ENCODE results near the gene TEX19. TPM values are rescaled to one million over a fixed set of nuclear protein-coding genes. Genes with fewer than 3 reads are reported as not detected.
"Not testable (repeated sequence)": the region's sequence is repeated elsewhere in the genome, so short reads cannot be mapped to it uniquely, and the experiment has no call there.

The TEX19 gene
- total RNA-seq, 1 donor from 2014 or later, result not detected

DNA sequence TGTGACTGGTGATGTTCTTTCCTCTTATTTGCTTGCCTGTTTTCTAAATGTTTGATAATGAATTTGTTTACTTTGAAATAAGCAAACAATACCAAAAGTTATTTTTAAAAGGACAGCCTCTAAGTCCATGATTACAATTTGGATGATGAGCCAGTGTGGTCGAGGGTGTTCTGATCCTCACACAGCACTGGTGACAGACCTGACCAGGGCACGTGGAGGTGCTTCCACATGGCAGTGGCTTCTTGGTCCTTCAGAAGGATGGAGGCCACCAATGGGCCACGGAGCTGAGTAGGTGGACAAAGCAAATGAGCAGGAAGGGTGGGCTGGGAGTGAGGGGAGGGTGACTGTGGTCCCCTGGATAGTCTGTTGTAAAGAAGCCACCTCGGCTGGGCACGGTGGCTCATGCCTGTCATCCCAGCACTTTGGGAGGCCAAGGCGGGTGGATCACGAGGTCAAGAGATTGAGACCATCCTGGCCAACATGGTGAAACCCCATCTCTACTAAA, 4.2 kb upstream of the TEX19 start:
- no peak for DNase-seq (ENCODE audit: low spot score)

GRCh38 chr17:82355770-82356427, 3.1 kb upstream of the TEX19 start:
- peak; percentile 71 for DNase-seq (ENCODE audit: low spot score)

DNA sequence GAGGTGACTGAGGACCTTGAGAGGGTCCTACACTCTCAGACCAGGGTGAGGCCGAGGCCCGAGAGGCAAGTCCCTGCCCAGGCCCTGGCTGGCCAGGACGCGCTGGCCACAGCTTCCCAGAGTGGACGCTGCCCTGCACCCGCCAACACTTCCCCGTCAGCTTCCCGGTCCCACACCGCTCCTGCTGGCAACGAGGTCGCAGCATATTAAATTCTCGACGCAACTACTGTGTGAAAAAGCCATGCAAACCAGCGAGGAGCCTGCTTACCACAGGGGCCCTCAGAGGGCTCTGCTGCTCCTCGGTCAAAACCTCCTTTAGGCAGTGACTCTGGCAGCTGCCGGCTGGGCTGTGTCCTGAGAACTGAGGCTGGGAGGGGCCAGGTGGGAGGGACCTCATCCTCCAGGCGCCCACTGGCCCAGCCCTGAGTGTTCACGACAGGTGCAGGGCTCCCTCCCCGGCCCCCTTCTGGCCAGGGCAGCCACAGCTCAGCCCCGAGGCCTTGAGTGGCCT, 2.1 kb upstream of the TEX19 start:
- no peak for DNase-seq (ENCODE audit: low spot score)

DNA sequence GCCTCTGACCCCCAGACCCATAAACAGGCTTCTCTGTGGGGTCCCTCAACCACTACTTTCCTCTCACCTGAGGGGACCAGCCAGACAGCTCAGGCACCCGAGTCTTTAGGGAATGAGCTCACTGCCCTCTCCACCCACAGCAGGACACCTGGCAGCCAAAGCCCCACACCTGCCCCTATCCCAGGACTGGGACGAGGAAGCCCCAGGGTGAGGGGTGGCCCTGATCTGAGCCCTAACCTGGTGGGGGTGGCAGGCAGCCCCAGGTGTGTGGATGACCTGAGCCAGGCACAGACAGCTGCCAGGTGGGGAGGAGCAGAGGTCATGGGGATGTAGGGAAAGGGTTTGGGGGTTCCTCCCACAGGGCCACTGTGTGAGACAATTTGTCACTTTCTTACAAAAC, 1.7 kb upstream of the TEX19 start:
- no peak for DNase-seq (ENCODE audit: low spot score)

DNA sequence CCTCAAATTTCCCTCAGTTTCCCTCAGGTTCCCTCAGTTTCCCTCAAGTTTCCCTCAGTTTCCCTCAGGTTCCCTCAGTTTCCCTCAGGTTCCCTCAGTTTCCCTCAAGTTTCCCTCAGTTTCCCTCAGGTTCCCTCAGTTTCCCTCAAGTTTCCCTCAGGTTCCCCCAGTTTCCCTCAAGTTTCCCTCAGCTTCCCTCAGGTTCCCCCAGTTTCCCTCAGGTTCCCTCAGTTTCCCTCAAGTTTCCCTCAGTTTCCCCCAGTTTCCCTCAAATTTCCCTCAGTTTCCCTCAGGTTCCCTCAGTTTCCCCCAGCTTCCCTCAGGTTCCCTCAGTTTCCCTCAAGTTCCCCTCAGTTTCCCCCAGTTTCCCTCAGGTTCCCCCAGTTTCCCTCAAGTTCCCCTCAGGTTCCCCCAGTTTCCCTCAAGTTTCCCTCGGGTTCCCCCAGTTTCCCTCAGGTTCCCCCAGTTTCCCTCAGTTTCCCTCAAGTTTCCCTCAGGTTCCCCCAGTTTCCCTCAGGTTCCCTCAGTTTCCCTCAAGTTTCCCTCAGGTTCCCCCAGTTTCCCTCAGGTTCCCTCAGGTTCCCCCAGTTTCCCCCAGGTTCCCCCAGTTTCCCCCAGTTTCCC, 516 bp downstream of the TEX19 start:
- not testable (repeated sequence) for DNase-seq (ENCODE audit: low spot score)

DNA sequence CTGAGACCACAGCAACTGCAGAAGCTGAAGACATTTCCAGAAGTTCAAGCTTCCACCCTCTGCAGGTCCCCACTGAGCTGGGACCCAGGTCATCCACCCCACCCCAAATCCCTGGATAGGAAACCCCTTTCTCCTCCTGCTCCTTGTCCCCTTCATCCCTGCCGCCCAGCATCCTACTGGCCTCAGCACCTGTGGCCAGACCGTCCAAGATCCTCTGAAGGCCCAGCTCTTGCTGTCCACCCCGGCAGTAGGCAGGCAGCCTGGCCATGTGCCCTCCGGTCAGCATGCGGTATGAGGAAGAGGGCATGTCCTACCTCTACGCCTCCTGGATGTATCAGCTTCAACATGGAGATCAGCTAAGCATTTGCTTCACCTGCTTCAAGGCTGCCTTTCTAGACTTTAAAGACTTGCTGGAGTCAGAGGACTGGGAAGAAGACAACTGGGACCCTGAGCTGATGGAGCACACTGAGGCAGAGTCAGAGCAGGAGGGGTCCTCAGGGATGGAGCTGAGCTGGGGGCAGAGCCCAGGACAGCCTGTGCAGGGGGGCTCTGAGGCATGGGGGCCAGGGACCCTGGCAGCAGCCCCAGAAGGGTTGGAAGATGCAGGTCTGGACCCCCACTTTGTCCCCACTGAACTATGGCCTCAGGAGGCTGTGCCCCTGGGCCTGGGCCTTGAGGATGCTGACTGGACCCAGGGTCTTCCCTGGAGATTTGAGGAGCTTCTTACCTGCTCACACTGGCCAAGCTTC, 3.0 kb downstream of the TEX19 start:
- DNase-seq (ENCODE audit: low spot score), result no peak

DNA sequence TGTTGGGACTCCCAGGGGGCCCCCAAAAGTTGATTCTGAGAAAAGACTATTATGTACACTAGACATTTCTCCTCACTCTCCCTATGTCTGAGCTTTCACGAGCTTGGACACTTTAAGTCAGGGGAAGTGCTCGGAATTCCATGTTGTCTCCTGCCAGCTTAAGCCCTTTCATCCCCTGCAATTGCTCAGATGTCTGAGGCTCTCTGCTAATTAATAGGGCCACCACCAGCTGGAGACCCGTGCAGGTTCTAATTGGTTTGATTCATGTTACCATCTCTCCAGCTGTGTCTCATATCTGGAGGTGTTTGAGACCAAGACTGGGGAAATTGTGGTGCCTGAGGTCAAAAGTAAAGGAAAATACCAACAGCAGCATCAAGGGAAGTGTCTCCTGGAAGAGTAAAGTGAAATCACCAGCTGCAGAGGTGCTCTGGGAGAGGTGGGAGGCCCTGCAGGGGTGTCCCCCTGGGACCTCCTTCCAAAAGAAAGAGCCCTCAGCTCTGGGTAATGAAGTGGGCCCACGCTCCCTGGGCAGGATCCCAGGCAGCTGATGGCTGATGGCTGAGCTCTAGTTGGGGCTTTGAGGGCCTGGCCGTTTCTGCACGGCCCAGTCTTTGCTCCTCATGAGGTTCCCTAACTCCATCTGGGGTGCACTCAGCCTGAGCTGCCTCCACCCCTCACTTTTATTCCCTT, 6.7 kb downstream of the TEX19 start:
- no peak for DNase-seq (ENCODE audit: low spot score)

DNA sequence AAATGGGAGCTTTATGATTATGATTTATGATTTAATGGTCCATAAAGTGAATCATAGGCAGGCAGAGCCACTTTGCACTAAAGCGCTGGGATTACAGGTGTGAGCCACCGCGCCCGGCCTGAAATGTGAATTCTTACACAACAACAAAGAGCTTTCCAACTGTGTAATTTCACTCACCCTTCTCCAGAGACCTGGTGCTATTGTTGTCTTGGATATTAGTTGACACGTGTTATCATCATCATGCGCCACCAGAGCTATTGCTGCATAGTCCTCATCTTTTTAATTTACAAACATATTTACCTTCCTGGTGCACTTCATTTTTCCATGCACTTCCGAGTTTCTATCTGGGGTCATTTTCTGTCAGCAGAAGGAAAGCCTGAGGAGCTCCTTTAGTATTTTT, 7.7 kb downstream of the TEX19 start:
- no peak for DNase-seq (ENCODE audit: low spot score)

DNA sequence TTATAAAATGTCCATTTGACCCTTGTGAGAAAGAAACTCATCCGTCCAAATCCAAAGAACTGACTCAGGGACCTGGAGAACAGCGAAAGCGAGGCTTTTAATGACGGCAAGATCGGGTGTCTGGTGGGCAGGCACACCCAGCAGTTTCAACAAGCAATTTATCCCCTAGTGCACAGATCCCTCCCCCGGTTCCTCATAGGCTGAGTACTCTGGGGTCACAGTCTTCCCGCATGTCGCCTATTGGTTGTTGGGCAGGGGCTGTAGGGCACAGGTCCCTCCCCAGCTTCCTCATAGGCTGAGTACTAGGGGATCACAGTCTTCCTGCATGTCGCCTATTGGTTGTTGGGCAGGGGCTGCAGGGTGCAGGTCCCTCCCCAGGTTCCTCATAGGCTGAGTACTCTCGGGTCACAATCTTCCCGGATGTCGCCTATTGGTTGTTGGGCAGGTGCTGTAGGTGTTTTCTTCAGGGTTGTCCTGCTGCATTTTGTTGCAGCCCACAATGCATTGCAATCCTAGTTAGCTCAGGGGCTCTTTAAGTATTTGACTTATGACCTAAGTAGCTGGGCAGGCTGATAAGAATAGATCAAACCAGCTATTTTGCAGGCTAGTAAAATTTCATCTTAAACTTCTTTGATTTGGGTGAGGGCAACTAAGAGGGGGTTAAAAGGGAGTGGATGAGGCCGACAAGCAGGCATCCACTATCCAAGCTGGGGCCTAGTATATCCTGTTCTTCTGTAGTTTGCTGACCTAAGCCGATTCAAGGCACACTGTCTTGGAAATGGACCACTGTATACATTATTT, 8.9 kb downstream of the TEX19 start:
- peak; percentile 45 for DNase-seq (ENCODE audit: low spot score)

DNA sequence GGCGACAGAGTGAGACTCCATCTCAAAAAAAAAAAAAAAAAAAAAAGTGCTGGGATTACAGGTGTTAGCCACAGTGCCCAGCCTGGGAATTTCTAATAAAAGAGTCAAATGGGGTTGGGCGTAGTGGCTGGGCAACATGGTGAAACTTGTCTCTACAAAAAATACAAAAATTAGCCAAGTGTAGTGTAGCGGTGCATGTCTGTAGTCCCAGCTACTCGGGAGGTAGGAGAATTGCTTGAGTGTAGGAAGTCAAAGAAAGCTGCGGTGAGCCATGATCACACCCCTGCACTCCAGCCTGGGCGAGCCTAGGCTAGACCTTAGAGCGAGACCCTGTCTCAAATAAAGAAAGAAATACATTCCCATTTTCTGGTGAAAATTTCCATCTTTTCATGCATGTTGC, 10.2 kb downstream of the TEX19 start:
- no peak for DNase-seq (ENCODE audit: low spot score)

GRCh38 chr17:82370471-82371332, 11.7 kb downstream of the TEX19 start:
- DNase-seq (ENCODE audit: low spot score), result no peak

DNA sequence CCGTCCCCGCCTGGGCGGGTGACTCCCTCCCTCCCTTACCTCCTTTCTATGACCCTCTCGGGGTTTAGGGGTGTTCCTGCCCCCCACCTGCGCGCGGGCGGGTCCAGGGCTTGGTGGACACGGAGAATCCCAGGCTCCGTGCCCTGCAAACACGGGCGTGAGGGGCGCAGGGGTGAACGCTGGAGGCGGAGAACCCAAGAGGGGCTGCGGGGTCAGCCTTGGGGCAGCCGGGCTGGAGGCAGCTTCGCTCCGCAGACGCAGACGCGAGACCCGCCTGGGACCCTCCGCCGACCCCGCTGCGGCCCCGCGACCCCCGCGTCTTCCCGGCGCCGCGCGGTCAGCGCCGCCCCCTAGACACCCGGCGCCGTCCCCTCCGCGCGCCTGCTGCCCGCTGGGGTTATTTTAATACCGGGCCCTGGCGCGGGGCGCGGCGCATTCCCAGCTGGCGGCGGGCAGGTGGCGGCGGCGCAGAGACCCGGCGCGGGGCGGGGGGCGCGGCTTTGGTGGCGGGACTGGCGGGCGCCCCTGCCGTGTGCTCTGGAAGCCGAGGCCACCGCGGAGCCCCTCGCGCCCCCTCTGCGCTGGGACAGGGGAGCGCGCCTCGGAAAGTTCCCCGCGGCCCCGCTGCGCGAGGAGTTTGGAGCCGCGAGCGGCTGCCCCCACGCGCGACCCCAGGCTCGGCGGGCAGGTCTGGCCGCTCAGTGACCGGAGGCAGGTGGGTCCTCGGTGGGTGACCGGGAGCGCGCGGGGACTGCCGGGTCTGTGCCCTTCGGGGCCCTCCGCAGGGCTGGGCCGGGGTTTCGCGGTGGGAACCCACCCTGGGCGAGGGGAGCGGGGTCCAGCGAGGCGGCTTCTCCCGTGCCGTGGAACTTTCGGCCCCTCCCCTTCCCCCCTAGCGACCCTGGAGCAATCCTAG, 12.5 kb downstream of the TEX19 start, which contains the start of gene UTS2R:
Gene UTS2R (plus strand): TSS at position 433 of the 916 bp plus-strand sequence. CDS start 2,560 bp downstream, outside the sequence.
- no peak for DNase-seq (ENCODE audit: low spot score)

DNA sequence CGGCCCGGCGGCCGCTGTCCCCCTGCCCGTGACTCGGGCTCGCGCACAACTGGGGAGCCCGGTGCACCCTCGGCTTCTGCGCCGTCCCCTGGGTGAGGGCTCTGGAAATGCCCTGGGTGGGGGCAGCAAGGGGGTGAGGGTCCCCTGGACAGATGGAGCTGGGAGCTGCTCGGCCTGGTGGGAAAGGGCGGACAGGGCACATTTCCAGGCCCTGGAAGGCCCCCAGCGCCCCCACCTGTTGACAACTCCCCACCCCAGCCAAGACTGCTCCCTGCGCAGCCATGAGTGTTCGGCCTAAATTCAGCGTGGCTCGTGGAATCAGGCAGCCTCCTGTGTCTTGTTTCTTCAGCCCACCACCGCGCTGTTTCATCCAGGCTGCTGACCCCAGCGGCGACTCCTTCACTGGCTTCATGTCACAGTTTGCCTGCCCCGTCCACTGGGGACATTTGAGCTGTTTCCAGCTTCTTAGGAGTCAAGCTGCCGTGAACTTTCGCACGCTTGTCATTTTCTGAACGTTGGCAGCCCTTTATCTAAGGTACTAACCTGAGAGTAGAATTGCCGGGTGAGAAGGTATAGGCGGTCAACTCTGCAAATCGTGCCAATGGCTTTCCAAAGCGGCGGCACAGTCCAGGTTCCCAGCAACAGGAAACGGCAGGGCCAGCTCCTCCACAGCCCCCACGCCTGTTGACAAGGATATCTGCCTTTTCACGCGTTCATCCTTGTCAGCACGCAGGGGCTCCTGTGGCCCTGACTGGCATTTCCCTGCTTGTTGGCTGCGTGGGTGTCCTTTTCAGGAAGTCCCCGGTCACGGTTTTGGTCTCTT, 13.4 kb downstream of the TEX19 start:
- DNase-seq (ENCODE audit: low spot score), result no peak

GRCh38 chr17:82373072-82373452, 14.0 kb downstream of the TEX19 start:
- DNase-seq (ENCODE audit: low spot score), result not testable (repeated sequence)

DNA sequence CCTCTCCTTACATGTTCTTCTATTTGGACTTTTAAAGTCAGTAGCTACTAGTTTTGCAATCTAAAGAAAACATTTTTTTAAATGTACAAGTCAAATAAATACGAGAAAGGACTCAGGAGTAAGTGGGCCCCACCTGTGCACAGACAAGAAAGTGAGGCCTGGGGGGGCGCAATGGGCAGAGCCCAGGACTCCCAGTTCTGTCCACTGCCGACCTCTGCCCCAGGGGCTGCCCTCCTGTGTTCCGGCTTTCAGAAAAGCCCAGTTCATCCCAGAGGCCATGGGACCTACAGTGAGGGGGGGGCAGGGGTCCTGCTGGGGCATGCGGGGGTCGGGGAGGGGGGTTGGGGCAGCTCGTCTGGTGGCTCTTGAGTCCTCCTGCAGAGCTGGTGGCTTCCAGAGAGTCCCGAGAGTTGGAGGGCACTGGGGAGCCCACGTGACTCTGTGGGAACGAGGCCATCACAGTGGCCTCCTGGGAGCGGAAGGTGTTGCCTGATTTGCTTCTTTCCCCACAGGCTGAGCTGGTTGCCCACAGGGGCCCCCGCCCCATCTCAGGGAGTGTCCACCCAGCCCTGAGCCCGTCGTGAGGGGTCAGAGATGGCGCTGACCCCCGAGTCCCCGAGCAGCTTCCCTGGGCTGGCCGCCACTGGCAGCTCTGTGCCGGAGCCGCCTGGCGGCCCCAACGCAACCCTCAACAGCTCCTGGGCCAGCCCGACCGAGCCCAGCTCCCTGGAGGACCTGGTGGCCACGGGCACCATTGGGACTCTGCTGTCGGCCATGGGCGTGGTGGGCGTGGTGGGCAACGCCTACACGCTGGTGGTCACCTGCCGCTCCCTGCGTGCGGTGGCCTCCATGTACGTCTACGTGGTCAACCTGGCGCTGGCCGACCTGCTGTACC, 14.9 kb downstream of the TEX19 start:
- no peak for DNase-seq (ENCODE audit: low spot score)

DNA sequence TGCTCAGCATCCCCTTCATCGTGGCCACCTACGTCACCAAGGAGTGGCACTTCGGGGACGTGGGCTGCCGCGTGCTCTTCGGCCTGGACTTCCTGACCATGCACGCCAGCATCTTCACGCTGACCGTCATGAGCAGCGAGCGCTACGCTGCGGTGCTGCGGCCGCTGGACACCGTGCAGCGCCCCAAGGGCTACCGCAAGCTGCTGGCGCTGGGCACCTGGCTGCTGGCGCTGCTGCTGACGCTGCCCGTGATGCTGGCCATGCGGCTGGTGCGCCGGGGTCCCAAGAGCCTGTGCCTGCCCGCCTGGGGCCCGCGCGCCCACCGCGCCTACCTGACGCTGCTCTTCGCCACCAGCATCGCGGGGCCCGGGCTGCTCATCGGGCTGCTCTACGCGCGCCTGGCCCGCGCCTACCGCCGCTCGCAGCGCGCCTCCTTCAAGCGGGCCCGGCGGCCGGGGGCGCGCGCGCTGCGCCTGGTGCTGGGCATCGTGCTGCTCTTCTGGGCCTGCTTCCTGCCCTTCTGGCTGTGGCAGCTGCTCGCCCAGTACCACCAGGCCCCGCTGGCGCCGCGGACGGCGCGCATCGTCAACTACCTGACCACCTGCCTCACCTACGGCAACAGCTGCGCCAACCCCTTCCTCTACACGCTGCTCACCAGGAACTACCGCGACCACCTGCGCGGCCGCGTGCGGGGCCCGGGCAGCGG, 15.7 kb downstream of the TEX19 start:
- DNase-seq (ENCODE audit: low spot score), result no peak
